ENCODE data around the gene ZDHHC8. TPM values are rescaled to one million over a fixed set of nuclear protein-coding genes. Genes with fewer than 3 reads are reported as not detected.

Gene ZDHHC8
- total RNA-seq, 1 experiment from 2014 or later, result 78.4 TPM

DNA sequence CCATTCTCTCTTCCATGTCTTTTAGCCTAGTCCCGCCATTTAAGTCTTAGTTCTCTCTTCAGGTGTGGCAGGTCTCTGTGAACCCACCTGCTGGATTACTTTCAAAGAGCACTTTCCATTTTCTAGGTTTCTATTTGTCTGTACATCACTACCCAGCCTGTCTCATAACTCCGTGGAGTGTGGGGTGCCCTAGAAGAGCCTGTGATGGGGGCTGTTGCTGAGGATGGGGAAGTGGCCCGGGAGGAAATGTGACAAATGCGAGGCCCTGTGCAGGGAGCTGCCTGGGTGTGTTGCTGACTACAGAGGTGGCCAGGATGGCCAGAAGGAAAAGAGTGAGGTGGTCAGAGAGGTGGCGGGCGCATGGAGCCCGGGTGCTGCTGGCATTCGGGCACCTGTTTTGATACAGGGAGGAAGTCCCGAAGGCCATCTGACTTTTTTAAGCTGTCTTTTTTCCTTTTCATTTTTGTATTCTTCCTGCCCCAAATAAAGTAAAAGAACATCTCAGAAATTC lies 40.8 kb upstream of the ZDHHC8 start:
- Mint-ChIP-seq H3K4me1 (ENCODE audit: low read depth, unreplicated experiment) (no peaks in the 10 kb centered on the region), H3K36me3 (ENCODE audit: insufficient read depth, unreplicated experiment) (peaks cover 76% of the 10 kb centered on the region), H3K9me3 (ENCODE audit: low read depth, unreplicated experiment) (no peaks in the 10 kb centered on the region), H3K27me3 (ENCODE audit: unreplicated experiment) (no peaks in the 10 kb centered on the region), H3K4me3 (ENCODE audit: low read depth, unreplicated experiment) (no peak overlapping the region), H3K27ac (ENCODE audit: unreplicated experiment) (no peak overlapping the region)
- BruUV-seq (replicated peaks), result no TSS peak
- CTCF ChIA-PET, result no interaction called here
- no peak for DNase-seq
- intact Hi-C loops (cut with micrococcal nuclease; ENCODE audit: unreplicated experiment), result no loop called here
- TF ChIP-seq, protein P1, sequence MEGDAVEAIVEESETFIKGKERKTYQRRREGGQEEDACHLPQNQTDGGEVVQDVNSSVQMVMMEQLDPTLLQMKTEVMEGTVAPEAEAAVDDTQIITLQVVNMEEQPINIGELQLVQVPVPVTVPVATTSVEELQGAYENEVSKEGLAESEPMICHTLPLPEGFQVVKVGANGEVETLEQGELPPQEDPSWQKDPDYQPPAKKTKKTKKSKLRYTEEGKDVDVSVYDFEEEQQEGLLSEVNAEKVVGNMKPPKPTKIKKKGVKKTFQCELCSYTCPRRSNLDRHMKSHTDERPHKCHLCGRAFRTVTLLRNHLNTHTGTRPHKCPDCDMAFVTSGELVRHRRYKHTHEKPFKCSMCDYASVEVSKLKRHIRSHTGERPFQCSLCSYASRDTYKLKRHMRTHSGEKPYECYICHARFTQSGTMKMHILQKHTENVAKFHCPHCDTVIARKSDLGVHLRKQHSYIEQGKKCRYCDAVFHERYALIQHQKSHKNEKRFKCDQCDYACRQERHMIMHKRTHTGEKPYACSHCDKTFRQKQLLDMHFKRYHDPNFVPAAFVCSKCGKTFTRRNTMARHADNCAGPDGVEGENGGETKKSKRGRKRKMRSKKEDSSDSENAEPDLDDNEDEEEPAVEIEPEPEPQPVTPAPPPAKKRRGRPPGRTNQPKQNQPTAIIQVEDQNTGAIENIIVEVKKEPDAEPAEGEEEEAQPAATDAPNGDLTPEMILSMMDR (IDR thresholded peaks at IDR 0.05; ENCODE audit: unreplicated experiment), result no peak

DNA sequence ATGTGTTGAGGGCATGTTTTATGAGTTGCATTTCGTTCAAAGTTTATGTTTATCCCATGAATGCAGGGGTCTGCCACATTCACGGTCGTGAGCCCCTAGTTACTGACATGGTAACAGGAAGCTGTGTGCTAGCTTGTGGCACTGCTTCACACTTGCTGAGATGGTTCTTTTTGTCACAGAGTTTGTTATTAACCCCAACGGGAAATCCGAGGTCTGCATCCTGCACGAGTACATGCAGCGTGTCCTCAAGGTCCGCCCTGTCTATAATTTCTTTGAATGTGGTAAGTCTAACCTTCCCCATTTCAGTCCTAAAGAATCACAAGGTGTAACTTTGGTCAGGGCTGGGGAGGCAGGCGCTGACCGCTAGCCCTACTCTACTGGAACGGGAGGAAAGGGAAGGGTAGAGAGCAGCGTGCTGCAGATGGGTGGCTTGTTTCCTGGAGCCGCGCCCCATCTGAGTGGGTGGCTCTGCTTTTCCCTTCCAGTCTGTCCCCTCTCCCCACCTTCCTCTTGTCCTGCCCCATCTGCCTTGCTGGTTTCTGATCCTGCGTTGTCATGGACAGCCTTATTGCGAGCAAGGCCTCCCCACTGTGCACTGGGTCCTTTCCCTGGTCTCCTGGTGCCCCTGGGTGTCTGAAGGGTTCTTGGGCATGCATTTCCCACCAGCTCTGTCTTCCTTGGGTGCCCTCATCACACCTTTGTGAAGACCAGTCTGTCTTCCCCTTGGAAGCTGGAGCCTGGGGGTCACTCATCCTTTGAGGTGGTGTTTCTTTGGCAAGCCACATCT lies 39.7 kb upstream of the ZDHHC8 start:
- no TSS peak for BruUV-seq (replicated peaks)
- no peak for DNase-seq
- H3K27ac Mint-ChIP-seq (ENCODE audit: unreplicated experiment), result no peak overlapping the region
- H3K27me3 Mint-ChIP-seq (ENCODE audit: unreplicated experiment), result no peaks in the 10 kb centered on the region
- H3K4me3 Mint-ChIP-seq (ENCODE audit: low read depth, unreplicated experiment), result no peak overlapping the region
- intact Hi-C loops (cut with micrococcal nuclease; ENCODE audit: unreplicated experiment), result no loop called here
- CTCF ChIA-PET, result no interaction called here
- no peaks in the 10 kb centered on the region for H3K9me3 Mint-ChIP-seq (ENCODE audit: low read depth, unreplicated experiment)
- H3K36me3 Mint-ChIP-seq (ENCODE audit: insufficient read depth, unreplicated experiment), result peaks cover 78% of the 10 kb centered on the region
- no peaks in the 10 kb centered on the region for H3K4me1 Mint-ChIP-seq (ENCODE audit: low read depth, unreplicated experiment)
- TF ChIP-seq, protein P1 (IDR thresholded peaks at IDR 0.05; ENCODE audit: unreplicated experiment), result no peak

DNA sequence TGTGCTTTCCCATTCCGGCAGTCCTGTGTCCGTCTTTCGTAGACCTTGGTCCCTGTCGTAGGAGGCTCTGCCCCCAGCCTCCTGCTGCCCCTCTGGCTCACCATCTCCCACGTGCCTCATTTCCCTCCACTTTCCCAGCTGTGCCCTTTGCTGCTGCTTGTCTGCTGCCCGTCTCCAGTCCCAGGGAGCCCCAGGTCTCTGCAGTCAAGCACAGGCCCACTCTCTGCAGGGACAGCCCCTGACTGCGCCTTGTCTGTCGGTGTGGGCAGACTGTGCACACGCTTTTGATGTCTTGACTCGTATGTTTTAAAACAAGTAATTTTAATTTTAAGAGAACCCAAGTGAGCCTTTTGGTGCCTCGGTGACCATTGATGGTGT lies 39.1 kb upstream of the ZDHHC8 start:
- no peaks in the 10 kb centered on the region for H3K4me1 Mint-ChIP-seq (ENCODE audit: low read depth, unreplicated experiment)
- H3K4me3 Mint-ChIP-seq (ENCODE audit: low read depth, unreplicated experiment), result no peak overlapping the region
- H3K9me3 Mint-ChIP-seq (ENCODE audit: low read depth, unreplicated experiment), result no peaks in the 10 kb centered on the region
- BruUV-seq (replicated peaks), result no TSS peak
- intact Hi-C loops (cut with micrococcal nuclease; ENCODE audit: unreplicated experiment), result no loop called here
- CTCF ChIA-PET, result no interaction called here
- no peaks in the 10 kb centered on the region for H3K27me3 Mint-ChIP-seq (ENCODE audit: unreplicated experiment)
- TF ChIP-seq, protein P1 (IDR thresholded peaks at IDR 0.05; ENCODE audit: unreplicated experiment), result no peak
- no peak for DNase-seq
- peaks cover 78% of the 10 kb centered on the region for H3K36me3 Mint-ChIP-seq (ENCODE audit: insufficient read depth, unreplicated experiment)
- H3K27ac Mint-ChIP-seq (ENCODE audit: unreplicated experiment), result no peak overlapping the region

DNA sequence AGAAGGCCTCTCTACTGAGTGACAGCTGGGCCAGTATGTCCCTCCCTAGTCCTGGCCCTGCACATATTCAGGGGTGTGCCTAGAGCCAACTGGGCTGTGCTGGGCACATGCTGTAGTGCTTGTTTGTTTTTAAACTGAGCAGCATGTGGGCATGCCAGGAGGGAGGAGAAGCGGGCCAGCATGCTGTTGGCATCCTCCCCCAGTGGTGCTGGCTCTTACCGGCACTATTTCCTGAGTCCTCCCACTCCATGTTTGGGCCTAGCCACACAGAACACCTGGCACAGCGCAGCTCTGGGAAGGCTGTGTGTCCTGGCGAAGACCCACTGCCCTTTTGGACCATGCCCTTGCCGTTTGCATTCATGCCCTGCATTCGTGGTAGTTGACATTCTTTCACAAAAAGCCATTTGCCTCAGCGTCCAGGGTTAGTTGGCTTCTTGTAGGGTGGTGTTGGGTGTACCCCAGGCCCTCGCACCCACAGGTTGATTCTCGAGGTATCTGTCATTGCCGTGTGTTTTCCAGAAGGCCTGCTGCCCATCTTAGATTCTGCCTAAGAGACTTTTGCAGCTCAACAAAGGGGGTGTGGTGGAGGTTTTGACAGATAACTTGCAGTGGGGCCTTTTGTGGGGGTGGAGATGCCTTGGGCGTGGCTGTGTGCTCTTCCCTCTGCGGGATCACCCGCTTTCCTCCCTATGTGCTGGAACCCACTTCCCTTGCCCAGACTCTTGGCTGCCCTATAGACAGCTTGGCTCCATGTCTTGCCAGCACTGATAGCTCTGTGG lies 38.0 kb upstream of the ZDHHC8 start:
- Mint-ChIP-seq H3K27me3 (ENCODE audit: unreplicated experiment) (no peaks in the 10 kb centered on the region), H3K27ac (ENCODE audit: unreplicated experiment) (no peak overlapping the region), H3K36me3 (ENCODE audit: insufficient read depth, unreplicated experiment) (peaks cover 72% of the 10 kb centered on the region), H3K4me3 (ENCODE audit: low read depth, unreplicated experiment) (no peak overlapping the region), H3K4me1 (ENCODE audit: low read depth, unreplicated experiment) (no peaks in the 10 kb centered on the region), H3K9me3 (ENCODE audit: low read depth, unreplicated experiment) (no peaks in the 10 kb centered on the region)
- TF ChIP-seq, protein P1 (IDR thresholded peaks at IDR 0.05; ENCODE audit: unreplicated experiment), result no peak
- intact Hi-C loops (cut with micrococcal nuclease; ENCODE audit: unreplicated experiment), result no loop called here
- no peak for DNase-seq
- BruUV-seq (replicated peaks), result no TSS peak
- CTCF ChIA-PET, result no interaction called here
